HepG2 (cell line): ENCODE results near the gene THADA. TPM values are rescaled to one million over a fixed set of nuclear protein-coding genes. Genes with fewer than 3 reads are reported as not detected.

Experiments used
- FOSL1 ChIP-seq: sonication (generic); formaldehyde crosslinking; IDR thresholded peaks from 2 replicates; pipeline ENCODE4 v1.9.0; 2021; ENCODE audit warnings: missing genetic modification reagents, borderline replicate concordance
- MTERF4 ChIP-seq: sonication (generic); formaldehyde crosslinking; IDR thresholded peaks from 2 replicates; pipeline ENCODE4 v1.8.0; 2023; ENCODE audit warnings: mild to moderate bottlenecking, missing genetic modification reagents
- NCOA2 ChIP-seq: sonication (generic); formaldehyde crosslinking; IDR thresholded peaks from 2 replicates; pipeline ENCODE4 v1.8.0; 2022; ENCODE audit warnings: inconsistent platforms
- SYNCRIP ChIP-seq: fragments of 200-400 bp; formaldehyde crosslinking; IDR thresholded peaks from 2 replicates; pipeline ENCODE4 v1.6.1; 2018; ENCODE audit warnings: mild to moderate bottlenecking, low read depth, low read length; ENCODE audit not compliant: insufficient read depth
- ZBED4 ChIP-seq: sonication (generic); formaldehyde crosslinking; IDR thresholded peaks from 2 replicates; pipeline ENCODE4 v1.4.0; 2020; ENCODE audit warnings: missing genetic modification reagents, borderline replicate concordance
- ZBTB49 ChIP-seq: sonication (generic); formaldehyde crosslinking; IDR thresholded peaks from 2 replicates; pipeline ENCODE4 v1.4.0; 2020; ENCODE audit warnings: missing genetic modification reagents, borderline replicate concordance
- ZNF256 ChIP-seq: sonication (generic); formaldehyde crosslinking; conservative IDR thresholded peaks from 2 replicates; pipeline ENCODE4 v1.4.0; 2020; ENCODE audit warnings: missing genetic modification reagents
- ZNF713 ChIP-seq: sonication (generic); formaldehyde crosslinking; IDR thresholded peaks from 2 replicates; pipeline ENCODE4 v1.4.0; 2020; ENCODE audit warnings: mild to moderate bottlenecking, missing genetic modification reagents
- polyA plus RNA-seq, 8 experiments: library from polyadenylated mRNA; depleted of rRNA in 3 of 8; stranded (reverse) in 7 of 8; unstranded in 1 of 8; fragments of >200 nt; fragmentation: Illumina TruSeq in 4 of 8; extraction: Trizol in 4 of 8; gene quantifications; 2 replicates each; pipeline versions ENCODE4 v1.2.1 to v1.2.3, GENCODE V29; 2011 to 2016; ENCODE audit warnings: low read depth in 4 of 8, missing spikeins in 1 of 8, mixed read lengths in 1 of 8; ENCODE audit not compliant: insufficient read depth in 1 of 8
- total RNA-seq, 5 experiments: library from RNA; depleted of rRNA; stranded (reverse); fragments of >200 nt; fragmentation: Illumina TruSeq; extraction: Trizol; gene quantifications; 2 replicates each; pipeline ENCODE4 v1.2.3, GENCODE V29; 2016; ENCODE audit warnings: low read depth in 1 of 5
- TF ChIP-seq, protein P1 (sequence below): sonication (generic); IDR thresholded peaks from 2 replicates; pipeline ENCODE4 v1.6.1; 2016; ENCODE audit warnings: low read depth, borderline replicate concordance
- TF ChIP-seq, protein P2 (sequence below): sonication (generic); formaldehyde crosslinking; IDR thresholded peaks from 2 replicates; pipeline ENCODE4 v1.4.0; 2020; ENCODE audit warnings: missing genetic modification reagents, mild to moderate bottlenecking, borderline replicate concordance
- TF ChIP-seq, protein P3 (sequence below): sonication (generic); formaldehyde crosslinking; IDR thresholded peaks from 2 replicates; pipeline ENCODE4 v1.4.0; 2020; ENCODE audit warnings: missing genetic modification reagents
- TF ChIP-seq, protein P4 (sequence below): sonication (generic); formaldehyde crosslinking; conservative IDR thresholded peaks from 2 replicates; pipeline ENCODE4 v1.8.0; 2022; ENCODE audit warnings: low read depth, missing genetic modification reagents
- TF ChIP-seq, protein P5 (sequence below): IDR thresholded peaks from 2 replicates; pipeline ENCODE4 v1.6.1; 2016; ENCODE audit warnings: mild to moderate bottlenecking

Gene THADA
- total and polyA plus RNA-seq, 2 of the 13 experiments (the other 11 are each of a cell fraction or from before 2014, with no cell fraction given): 12.7 to 21.7 TPM

- TF ChIP-seq SYNCRIP (no peak), FOSL1 (no peak), ZNF256 (CRISPR knock-in tag) (no peak), NCOA2 (CRISPR knock-in tag) (peak; percentile 52; the same call in 1 of the 2 replicates), ZNF713 (no peak), MTERF4 (no peak), ZBED4 (CRISPR knock-in tag) (no peak), ZBTB49 (CRISPR knock-in tag) (no peak)
- TF ChIP-seq, protein P1, sequence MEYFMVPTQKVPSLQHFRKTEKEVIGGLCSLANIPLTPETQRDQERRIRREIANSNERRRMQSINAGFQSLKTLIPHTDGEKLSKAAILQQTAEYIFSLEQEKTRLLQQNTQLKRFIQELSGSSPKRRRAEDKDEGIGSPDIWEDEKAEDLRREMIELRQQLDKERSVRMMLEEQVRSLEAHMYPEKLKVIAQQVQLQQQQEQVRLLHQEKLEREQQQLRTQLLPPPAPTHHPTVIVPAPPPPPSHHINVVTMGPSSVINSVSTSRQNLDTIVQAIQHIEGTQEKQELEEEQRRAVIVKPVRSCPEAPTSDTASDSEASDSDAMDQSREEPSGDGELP: no peak
- TF ChIP-seq, protein P2, sequence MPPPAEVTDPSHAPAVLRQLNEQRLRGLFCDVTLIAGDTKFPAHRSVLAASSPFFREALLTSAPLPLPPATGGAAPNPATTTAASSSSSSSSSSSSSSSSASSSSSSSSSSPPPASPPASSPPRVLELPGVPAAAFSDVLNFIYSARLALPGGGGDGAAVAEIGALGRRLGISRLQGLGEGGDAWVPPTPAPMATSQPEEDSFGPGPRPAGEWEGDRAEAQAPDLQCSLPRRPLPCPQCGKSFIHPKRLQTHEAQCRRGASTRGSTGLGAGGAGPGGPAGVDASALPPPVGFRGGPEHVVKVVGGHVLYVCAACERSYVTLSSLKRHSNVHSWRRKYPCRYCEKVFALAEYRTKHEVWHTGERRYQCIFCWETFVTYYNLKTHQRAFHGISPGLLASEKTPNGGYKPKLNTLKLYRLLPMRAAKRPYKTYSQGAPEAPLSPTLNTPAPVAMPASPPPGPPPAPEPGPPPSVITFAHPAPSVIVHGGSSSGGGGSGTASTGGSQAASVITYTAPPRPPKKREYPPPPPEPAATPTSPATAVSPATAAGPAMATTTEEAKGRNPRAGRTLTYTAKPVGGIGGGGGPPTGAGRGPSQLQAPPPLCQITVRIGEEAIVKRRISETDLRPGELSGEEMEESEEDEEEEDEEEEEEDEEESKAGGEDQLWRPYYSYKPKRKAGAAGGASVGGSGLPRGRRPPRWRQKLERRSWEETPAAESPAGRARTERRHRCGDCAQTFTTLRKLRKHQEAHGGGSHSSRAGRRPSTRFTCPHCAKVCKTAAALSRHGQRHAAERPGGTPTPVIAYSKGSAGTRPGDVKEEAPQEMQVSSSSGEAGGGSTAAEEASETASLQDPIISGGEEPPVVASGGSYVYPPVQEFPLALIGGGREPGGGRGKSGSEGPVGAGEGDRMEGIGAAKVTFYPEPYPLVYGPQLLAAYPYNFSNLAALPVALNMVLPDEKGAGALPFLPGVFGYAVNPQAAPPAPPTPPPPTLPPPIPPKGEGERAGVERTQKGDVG (CRISPR knock-in tag): no peak
- TF ChIP-seq, protein P3, sequence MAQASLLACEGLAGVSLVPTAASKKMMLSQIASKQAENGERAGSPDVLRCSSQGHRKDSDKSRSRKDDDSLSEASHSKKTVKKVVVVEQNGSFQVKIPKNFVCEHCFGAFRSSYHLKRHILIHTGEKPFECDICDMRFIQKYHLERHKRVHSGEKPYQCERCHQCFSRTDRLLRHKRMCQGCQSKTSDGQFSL (CRISPR knock-in tag): no peak
- TF ChIP-seq, protein P4, sequence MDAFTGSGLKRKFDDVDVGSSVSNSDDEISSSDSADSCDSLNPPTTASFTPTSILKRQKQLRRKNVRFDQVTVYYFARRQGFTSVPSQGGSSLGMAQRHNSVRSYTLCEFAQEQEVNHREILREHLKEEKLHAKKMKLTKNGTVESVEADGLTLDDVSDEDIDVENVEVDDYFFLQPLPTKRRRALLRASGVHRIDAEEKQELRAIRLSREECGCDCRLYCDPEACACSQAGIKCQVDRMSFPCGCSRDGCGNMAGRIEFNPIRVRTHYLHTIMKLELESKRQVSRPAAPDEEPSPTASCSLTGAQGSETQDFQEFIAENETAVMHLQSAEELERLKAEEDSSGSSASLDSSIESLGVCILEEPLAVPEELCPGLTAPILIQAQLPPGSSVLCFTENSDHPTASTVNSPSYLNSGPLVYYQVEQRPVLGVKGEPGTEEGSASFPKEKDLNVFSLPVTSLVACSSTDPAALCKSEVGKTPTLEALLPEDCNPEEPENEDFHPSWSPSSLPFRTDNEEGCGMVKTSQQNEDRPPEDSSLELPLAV (CRISPR knock-in tag): no peak
- TF ChIP-seq, protein P5, sequence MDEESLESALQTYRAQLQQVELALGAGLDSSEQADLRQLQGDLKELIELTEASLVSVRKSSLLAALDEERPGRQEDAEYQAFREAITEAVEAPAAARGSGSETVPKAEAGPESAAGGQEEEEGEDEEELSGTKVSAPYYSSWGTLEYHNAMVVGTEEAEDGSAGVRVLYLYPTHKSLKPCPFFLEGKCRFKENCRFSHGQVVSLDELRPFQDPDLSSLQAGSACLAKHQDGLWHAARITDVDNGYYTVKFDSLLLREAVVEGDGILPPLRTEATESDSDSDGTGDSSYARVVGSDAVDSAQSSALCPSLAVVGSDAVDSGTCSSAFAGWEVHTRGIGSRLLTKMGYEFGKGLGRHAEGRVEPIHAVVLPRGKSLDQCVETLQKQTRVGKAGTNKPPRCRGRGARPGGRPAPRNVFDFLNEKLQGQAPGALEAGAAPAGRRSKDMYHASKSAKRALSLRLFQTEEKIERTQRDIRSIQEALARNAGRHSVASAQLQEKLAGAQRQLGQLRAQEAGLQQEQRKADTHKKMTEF (CRISPR knock-in tag): peak; percentile 25; the same call in 1 of the 2 replicates
Measured at GRCh38 chr2:43332653-43333052, 263.2 kb downstream of the THADA start (continued).
